IPS-NIHi7 (cell line): ENCODE data around the gene ATL3.
A peak's percentile ranks its signal among the peaks of the same experiment; 100 is the strongest.
"Not testable (repeated sequence)": the region's sequence is repeated elsewhere in the genome, so short reads cannot be mapped to it uniquely, and the experiment has no call there.

Experiments
- DNase-seq: peaks from one replicate; pipeline ENCODE4 v3.0.0; 2012; ENCODE audit warnings: mixed read lengths; ENCODE audit errors: extremely low spot score

Gene ATL3

GRCh38 chr11:63671322-63672155 is at the start of gene ATL3:
Gene ATL3, minus strand, starts transcription at chr11:63671376. Its CDS starts 41 bp downstream, at chr11:63671335.
- DNase-seq = peak; percentile 97

- DNase-seq = no peak
Measured at GRCh38 chr11:63720611-63721010, 49.4 kb upstream of the ATL3 start.

- no peak for DNase-seq
Measured at GRCh38 chr11:63719987-63720386, 48.8 kb upstream of the ATL3 start.

DNA sequence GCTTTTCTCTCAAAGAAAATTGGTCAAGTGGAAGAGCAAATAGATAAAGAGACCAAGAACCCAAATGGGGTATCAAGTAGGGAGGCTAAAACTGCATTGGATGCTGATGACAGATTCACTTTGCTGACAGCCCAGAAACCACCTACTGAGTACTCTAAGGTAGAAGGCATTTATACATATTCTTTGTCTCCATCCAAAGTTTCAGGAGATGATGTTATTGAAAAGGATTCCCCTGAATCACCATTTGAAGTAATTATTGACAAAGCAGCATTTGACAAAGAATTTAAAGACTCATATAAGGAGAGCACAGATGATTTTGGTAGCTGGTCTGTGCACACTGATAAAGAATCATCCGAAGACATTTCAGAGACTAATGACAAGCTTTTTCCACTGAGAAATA is 47.8 kb upstream of the ATL3 start:
- no peak for DNase-seq

GRCh38 chr11:63716046-63716445 is 44.9 kb upstream of the ATL3 start:
- DNase-seq = no peak

DNA sequence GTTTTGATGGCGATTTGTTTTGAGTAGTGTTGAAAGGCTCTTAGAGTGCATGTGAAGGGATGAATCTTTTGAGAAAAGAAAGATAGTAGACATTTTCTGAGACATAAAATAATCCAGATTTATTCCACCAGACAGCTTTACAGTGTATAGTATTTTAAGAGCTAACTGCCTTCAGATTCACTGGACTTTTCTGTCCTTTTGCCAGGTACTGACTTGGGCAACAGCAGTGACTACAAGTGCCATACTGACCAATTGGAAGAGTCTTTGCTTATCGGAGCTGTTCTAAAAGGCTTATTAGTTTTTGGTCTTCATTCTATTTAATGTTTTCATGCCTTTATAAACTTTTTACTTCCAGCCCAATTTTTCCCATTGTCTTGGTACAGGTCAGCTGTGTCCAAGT is 42.6 kb upstream of the ATL3 start:
- no peak for DNase-seq

- DNase-seq = no peak
Measured at GRCh38 chr11:63711838-63712237, 40.7 kb upstream of the ATL3 start.

GRCh38 chr11:63710476-63711217 is 39.5 kb upstream of the ATL3 start:
- DNase-seq = peak; percentile 13

DNA sequence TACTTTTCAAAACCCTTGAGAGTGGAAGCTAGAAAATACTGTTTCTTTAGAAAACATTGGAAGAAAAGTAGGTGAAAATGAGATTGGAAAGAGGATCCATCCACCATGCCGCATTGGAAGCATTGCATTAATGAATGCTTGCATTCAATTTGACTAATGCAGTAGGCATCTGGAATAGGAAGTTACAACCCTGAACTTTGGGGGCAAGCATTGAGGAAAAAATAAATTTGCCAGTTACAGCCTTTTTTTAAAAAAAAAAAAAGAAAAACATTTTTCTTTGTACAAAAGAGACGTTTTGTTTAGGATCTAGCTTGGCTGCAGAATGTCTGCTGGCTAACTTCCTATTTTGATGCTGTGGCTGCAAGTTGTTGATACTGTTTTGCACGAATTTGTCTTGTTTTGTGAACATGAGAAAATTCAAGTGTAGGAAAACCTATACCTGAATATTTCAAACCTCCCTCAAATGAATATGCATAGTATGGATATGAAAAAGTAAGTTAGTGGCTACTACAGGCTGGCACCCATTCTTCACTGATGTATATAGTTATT is 38.2 kb upstream of the ATL3 start:
- no peak for DNase-seq

GRCh38 chr11:63708764-63709163 is 37.6 kb upstream of the ATL3 start:
- DNase-seq = no peak

DNA sequence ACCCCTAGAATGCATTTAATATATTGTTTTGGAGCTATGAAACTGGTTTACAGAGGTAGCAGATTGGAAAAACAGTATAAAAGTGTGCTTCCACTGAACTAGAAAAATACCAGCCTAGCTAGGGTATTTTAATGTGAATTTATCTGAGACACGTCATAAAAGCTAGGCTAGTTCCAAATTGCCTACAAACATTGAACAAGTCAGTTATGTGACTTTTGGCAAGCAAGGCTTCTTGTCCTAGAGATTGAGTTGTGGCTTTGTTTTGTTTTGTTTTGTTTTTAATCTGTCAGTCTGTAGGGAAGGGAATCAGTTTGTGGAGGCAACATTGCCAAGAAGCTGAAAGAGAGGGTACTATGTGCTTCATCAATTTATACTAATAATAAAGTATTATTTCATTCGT is 34.4 kb upstream of the ATL3 start:
- no peak for DNase-seq

DNA sequence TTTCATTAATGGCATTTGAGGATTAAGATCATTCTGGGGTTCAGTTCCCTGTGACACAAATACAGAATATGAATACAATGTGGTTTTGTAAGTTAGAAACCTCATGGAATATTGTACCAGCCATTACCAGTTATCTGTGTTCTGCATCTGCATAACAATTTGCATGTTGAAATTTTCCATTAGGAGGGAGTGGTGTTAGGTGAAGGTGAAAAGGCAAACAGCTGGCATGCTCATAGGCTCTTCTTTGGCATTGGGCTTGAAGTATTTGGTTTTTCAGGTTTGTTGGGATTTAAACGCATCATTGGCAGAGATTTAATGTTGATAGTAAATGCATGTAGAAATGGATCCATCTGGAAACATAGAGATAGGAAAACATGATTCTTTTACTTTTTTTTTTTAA is 28.7 kb upstream of the ATL3 start:
- no peak for DNase-seq

DNA sequence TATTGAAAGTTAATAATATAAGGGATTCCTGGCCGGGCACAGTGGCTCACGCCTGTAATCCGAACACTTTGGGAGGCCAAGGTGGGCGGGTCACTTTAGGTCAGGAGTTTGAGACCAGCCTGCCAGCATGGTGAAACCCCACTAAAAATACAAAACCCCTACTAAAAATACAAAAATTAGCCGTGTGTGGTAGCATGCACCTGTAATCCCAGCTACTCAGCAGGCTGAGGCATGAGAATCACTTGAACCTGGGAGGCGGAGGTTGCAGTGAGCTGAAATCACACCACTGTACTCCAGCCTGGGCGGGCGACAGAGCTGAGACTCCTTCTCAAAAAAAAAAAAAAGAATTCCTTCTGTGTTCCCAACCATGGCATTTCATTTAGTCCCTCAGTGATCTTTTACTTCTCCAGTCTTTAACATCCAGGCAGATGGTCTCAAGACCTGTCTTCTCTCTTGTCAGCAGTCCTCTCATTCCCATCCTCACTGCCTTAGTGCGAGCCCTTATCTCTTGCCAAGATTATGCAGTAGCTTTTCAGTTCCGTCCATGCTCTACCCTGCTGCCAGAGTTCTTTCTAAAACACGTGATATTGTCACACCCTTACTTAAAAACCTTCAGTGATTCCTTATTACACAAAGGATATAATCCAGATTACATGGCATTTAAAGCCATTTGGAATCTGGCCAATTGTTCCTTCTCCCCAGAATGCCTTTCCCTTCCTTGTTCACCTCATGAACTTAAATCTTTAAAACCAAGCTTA is 28.0 kb upstream of the ATL3 start:
- DNase-seq = no peak

DNA sequence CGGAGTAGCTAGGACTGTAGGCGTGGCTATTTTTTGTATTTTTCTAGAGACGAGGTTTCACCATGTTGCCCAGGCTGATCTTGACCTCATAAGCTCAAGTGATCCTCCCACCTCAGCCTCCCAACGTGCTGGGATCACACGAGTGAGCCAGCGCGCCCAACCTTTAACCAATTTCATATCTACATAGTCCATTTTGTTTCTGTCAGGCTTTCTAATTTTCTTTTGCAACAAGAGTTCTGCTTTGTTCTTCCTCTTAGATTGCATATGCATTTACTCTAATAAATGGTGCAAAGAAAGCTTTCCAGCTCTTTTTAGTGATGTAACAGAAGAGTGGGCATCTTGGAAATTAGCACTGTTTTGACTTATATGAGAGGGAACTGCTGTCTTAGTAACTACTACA is 23.4 kb upstream of the ATL3 start:
- no peak for DNase-seq

GRCh38 chr11:63687845-63688244 is 16.7 kb upstream of the ATL3 start:
- no peak for DNase-seq

GRCh38 chr11:63686926-63687325 is 15.8 kb upstream of the ATL3 start:
- no peak for DNase-seq

GRCh38 chr11:63685158-63685721 is 14.1 kb upstream of the ATL3 start:
- not testable (repeated sequence) for DNase-seq

DNA sequence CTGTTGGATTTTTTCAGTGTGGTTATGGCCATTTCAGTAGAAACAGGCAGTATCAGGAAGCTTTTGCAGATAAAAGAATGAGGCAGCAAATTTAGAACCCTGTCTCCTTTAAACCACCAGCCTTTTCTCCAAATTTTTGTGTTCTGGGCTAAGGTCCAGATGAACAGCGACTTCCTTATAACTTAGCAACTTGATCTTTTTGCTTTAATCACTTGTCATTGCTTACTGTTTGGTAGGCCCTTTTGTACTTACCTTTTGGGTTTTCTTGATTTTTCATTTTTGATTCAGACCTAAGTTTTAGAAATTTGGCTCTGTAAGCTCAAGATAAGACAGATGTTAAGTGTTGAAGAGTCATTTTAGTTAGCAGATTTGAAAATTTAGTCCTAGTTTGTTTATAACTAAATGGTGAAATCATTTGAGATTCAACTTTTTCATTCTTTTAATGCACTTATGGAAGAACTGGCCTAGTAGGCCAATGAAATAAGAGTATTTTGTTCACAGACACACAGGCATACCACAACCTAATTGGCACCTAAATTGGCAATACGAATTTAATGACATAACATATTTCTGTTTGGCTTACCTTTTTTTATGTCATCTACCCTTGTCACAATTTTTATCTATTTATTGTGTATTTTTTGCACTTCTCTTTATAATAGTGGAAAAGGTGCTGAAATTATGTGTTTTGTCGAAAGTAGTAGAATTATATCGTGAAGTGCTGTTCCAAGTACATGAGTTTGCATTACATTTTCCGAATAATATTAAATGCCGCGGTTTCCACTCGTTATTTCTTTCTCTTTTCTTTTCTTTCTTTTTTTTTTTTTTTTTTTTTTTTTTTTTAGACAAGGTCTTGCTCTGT is 12.2 kb upstream of the ATL3 start:
- DNase-seq = no peak

DNA sequence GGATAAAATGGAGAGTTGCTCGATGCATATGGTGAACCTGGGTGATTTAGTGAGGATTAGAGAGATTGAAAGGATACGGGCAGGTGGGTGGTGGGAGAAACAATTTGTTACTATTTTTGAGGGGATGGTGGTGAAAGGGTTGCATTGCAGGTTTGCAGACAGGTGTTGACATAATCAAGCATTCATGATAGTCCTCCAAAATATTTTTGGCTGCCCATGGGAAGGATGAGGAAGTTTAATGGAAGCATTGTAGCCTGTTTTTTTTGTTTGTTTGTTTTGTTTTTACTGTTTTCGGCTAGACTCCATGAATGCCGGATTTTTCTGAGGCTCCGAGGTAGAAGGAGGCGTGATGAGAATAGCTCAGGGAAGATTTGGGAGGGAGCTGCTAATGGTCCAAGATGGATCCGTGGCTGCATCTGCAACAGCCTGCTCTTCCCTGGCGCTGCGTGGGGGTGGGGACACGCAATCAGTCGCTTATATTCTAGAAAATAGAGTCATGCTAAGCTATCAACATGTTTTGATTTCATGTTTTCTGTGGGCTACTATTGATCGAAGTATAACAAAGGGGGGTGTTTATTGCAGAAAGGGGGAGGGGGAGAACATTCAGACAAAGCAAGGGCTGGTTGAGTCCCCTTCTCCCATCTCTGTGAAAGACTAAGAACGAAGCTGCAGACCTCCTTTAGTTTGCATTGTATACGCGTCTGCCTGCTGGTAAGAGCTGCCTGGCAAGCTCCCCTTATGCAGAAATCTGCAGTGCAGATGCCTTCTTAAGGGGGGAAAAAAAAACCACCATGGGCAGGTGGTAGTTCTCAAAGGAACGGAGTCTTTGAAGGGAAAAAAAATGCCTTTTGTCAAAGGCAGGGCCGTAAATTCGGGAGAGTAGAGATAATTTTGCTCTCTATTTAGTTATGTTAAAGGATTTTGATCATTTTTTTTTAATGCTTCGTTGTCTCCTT is 11.2 kb upstream of the ATL3 start:
- DNase-seq = peak; percentile 43
